SK-N-MC (cell line): ENCODE results near the gene VEPH1.

Source experiments
- EZH2 ChIP-seq: fragments of 200-600 bp; sonication (generic); IDR thresholded peaks from one replicate; pipeline ENCODE4 v1.6.1; 2017; ENCODE audit warnings: antibody characterized with exemption
- POLR2AphosphoS5 ChIP-seq: IDR thresholded peaks from 2 replicates; pipeline ENCODE4 v1.6.1; 2012; ENCODE audit warnings: mild to moderate bottlenecking, low read depth, low read length, borderline replicate concordance

DNA sequence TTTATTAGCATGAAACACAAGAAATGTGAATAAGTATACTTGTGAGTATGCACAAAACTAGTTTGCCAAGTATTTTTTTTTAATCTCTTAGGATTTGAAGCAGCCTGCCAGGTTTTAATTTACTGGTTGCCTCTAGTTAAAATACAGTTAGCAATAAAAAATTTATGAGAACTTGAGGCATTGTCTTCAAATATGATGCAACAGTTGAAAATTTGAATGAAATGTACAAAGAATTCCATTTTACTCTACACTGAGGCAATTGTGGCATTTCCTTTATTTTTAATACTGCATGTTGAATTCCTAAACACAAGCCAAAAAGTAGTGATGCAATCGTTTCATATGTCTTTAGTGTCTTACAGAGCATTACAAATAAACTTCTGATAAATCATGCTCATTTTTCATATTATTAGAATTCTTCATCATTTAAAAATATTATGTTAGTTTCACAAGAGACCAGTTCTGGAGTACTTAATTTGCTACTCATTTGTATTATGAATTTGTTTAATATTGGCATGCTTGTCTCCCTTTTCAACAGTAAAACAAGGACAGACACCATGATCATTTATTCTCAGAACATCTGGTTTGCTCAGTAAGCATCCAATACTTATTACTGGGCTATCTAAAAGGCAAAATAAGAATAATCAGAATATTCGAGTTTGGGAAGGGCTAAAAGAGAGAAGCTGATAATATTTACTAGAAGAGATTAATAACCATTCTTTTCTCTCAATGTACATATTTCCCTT is 191.4 kb downstream of the VEPH1 start:
- TF ChIP-seq EZH2 = no peak
- peak; percentile 69; the same call in 1 of the 2 replicates for TF ChIP-seq POLR2AphosphoS5
